Measurements from ENCODE around the gene PPP2R3C.
"Not testable (repeated sequence)": the region's sequence is repeated elsewhere in the genome, so short reads cannot be mapped to it uniquely, and the experiment has no call there.

The PPP2R3C gene

DNA sequence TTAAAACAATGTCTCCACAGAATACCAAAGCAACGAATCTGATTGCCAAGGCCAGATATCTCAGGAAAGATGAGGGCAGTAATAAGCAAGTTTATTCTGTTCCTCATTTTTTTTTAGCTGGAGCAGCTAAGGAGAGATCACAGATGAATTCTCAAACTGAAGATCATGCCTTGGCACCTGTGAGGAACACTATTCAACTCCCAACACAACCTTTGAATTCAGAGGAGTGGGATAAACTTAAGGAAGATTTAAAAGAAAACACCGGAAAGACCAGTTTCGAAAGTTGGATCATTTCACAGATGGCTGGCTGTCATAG is 1.6 kb upstream of the PPP2R3C start:
- no peak for DNase-seq

DNA sequence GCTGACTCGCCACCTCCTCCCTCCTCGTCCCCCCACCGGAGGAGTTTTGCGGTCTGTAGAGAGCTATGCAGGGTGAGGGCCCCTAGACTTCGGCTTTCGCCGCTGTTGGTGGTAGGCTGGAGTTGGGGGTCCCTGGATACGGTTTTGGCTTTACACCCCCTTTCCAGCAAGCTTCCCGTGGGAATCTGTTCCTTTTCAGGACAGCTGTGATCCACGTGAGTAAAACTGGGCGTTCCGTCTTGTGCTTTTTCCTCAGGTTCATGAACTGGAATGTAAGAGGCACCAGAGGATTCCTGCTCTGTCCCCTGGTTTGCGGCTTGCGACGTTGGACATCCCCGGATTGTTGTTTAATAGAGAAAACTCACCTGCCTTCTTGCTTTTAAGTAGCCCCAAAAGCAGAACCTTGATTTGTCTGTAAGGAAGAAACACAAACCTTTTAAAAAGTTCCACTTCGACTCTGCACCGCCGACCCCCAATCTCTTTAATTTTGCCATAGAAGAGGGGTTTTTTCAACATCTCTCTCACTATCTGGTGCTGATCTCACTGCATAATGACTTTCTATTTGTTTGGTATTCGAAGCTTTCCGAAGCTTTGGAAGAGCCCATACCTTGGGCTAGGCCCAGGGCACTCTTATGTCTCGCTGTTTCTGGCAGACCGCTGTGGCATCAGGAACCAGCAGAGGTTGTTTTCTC is 1.1 kb upstream of the PPP2R3C start:
- DNase-seq, result peak in 3 of 6 experiments; percentile 9 to 42 (median 10)

DNA sequence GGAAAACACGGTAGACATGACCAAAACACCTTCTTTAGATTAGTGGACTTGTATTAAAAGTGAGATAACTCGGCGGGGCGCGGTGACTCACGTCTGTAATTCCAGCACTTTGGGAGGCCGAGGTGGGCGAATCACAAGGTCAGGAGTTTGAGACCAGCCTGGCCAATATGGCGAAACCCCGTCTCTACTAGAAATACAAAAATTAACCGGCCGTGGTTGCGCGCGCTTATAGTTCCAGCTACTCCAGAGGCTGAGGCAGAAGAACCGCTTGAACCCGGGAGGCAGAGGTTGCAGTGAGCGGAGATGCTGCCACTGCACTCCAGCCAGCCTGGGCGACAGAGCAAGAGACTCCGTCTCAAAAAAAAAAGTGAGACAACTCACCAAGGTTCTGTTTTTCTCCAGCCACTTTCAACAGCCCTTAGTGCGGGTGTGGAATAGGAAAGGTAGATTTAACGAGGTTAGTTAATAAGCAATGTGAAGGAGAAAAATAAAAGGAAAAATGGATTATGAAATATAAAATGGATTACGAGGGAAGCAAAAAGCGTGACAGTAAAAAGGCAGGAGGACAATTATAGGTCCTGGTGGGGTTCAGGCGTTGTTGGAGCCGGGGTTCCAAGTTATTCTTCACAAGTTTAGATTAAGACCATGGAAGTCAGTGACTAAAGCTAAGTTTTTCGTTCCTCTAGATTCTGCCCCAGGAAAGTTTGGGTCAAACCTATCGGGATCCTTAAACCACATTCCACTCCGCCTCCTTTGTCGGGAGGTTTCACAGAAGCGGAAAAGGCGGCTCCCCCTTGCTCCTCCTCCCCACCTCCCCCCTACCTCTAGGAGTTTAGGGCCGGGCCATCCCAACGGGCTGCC is 534 bp downstream of the PPP2R3C start:
- DNase-seq, result no peak

DNA sequence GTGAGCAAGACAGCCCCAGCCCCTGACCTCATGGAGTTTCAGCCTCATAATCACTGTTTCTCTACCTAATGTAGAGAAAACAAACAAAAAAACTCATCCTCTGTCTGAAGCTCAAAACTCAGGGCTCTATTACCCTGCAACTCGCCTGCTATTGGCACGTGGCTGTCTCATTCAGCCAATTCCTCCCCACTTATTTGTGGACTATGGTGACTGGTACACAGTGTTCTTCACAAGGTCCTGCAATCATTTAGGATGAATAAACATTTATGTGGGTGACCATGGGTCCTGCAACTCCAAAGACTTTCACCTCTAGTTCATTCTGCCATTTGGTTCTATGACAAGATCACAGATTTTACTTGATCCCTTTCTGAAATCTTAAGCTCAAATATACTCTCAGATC is 4.7 kb downstream of the PPP2R3C start:
- no peak for DNase-seq

DNA sequence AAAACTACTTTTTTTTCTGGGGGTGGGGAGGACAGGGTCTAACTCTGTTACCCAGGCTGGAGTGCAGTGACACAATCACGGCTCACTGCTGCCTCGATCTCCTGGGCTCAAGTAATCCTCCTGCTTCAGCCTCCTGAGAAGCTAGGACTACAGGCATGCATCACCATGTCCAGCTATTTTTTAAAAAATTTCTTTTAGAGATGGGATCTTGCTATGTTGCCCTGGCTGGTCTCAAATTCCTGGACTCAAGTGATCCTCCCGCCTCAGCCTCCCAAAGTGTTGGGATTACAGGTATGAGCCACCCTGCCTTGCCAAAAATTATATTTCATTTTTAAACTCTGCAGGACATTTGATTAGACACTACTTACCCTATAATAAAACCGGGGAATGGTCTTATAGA is 5.5 kb downstream of the PPP2R3C start:
- DNase-seq, result no peak

DNA sequence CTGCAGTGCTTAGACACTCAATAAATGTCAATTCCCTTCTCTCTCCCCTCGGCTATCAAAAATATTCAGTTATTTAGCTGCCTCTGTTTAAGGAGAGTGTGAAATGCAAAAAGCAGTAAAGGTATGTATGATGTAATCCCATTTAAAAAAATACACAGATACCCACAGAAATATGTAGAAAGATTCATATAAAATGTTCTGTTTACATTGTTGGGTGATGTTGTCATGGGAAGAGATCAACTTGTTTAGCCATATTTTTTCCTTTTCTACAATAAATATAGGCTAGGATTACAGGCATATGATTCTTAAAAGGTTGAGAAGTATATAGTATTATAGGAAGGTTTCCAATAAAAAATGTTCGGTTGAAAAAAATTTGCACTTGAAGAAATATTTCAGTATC is 7.8 kb downstream of the PPP2R3C start:
- no peak for DNase-seq

DNA sequence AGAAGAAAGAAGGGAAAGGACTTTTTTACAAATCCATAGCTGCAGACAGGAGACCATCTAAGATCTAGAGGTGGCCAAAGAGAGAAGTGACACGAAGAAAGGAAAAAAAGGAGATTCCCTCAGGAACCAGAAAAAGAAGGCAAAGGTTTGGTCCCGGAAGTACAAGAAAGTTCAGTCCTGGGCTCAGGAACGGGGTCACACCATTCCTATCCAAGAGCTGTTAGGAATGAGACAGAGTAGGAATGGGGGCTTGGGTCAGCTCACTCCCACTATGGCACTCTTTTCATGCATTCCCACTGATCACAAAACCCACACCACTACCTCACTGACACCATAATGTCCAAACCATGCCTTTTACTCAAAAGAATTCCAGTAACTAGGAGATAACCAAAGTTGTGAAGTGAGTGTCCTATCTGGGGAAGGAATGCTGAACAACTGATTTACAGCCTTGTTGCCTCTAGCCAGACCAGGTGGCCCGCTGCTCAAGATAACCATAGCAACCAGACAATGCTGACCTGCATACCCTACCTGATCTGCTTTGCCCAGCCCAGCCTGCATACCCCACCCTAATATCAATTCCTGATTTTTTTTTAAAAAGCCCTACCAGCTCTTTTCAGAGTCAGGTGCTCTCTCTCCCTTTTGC is 8.4 kb downstream of the PPP2R3C start:
- DNase-seq, result no peak

DNA sequence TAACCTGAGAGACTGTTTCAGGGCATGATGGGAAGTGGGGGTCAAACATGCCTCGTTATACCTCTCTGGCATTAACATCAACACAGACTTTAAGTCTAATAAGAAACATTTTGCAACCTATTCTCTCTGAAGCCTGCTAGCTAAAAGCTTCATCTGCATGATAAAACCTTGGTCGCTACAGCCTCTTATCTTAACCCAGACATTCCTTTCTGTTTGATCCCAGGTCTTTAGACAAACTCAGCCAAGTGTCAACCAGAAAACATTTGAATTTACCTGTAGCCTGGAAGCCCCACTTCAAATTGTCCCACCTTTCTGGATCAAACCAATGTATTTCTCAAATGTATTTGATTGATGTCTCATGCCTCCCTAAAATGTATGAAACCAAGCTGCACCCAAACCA is 9.1 kb downstream of the PPP2R3C start:
- DNase-seq, result no peak

DNA sequence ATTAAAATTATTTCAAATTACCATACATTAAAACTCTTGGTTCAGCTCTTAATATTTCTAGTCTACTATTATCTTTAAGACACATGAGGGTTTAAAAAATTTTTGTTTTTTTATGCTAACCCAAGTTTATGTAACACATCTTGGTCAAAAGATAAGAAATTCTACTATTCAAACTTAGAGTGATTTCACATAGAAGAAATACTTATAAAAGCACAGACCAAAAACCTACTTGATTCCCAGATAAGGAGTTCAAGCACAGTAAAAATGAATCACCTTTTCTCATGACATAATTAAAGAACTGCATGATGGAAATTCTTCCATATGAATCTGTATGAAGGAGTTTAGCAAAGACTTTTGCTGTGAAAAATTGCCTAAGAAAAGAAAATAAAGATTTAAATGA is 13.9 kb downstream of the PPP2R3C start:
- DNase-seq, result no peak

DNA sequence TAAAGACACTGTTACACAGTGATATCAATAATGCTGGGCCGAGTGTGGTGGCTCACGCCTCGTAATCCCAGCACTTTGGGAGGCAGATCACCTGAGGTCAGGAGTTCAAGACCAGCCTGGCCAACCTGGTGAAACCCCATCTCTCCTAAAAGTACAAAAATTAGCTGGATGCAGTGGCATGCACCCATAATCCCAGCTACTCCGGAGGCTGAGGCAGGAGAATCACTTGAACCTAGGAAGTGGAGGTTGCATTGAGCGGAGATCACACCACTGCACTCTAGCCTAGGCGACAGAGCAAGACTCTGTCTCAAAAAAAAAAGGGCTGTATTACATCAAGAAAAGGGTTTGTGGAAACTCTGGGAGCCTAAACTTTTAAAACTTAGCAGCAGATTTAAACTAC is 27.1 kb downstream of the PPP2R3C start:
- not testable (repeated sequence) for DNase-seq

DNA sequence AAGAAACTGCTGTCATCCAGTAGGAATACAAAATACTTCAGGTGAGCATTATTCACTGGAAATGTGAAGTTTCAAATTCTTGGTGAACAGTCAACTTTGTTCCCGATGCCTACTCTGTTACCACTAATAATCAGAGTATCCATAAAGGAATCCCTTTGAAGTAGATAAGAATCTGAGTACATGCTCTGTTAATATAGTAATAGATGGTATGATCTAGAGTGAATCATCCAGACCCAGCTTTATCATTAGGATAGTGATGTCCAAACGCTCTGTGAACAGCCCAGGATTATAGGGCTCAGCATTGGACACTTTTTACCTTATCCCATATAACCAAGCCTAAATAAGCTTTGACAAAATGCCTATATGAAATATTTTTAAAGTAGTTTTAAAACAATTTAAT is 33.3 kb downstream of the PPP2R3C start:
- no peak for DNase-seq

DNA sequence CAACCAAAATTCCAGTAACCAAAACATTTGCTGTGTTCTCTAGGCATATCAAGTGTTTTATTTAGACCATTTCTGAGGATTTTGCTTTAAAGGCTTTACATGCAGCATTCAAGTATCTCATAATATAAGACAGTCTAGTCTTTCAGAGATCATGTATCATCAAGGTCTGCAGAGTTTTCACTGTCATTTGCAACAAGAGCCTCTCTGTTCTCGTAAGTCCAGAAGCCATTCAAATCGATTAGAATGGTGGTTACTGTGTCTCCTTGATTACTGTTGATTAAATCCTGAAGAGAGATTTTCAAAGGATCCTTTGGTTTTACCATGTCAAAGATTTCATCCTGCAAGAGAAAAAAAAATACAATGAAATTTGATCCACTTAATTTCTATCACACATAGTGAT is 36.3 kb downstream of the PPP2R3C start:
- no peak for DNase-seq

DNA sequence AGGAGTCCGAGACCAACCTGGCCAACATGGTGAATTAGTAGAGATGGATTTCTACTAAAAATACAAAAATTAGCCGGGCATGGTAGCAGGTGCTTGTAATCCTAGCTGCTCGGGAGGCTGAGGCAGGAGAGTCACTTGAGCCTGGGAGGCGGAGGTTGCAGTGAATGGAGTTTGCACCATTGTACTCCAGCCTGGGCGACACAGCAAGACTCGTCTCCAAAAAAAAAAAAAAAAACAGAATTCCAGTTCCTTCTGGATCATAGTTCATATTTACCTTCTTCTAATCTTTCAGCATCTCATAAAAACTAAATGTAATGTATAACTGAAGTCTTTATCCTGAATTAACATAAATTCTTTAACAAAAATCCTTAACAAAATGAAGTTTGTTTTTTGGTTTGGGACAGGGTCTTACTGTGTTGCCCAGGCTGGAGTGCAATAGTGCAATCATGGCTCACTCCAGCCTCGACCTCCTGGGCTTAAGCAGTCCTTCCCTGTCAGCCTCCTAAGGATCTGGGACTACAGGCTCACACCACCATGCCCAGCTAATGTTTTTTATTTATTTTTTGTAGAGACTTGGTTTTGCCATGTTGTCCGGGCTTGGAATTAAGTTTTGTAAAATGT is 38.1 kb downstream of the PPP2R3C start:
- DNase-seq, result no peak

DNA sequence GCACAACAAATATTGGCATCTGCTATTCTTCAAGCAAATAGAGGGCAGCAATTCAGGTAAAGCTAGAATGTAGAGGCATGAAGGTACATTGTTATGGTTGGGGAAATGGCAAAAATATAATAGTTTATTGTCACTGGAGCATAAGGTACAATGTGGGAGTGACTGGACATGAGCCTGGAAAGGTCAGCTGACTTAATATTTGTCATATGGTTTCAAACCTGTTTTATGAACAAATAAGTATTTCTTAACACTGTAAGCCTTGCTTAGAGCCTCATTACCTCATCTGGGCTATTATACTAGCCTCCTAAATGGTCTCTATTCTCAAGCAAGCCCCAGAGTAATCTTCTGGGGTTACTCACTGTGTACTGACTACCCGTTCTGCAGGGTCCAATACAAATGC is 42.0 kb downstream of the PPP2R3C start:
- no peak for DNase-seq

DNA sequence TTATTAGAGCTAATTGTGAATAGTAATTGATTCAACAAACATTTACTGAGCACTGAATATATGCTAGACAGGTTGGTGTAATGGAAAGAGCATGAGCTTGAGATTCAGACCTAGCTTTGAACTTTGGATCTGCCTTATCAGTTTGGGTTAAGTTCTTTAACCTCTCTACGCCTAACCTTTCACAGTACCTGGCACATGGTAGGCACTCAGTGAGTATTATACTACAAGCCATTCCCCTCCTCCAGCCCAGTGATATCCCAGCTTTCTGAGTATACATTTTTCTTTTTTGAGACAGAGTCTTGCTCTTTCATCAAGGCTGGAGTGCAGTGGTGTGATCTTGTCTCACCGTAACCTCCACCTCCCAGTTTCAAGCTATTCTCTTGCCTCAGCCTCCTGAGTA is 43.7 kb downstream of the PPP2R3C start:
- no peak for DNase-seq

DNA sequence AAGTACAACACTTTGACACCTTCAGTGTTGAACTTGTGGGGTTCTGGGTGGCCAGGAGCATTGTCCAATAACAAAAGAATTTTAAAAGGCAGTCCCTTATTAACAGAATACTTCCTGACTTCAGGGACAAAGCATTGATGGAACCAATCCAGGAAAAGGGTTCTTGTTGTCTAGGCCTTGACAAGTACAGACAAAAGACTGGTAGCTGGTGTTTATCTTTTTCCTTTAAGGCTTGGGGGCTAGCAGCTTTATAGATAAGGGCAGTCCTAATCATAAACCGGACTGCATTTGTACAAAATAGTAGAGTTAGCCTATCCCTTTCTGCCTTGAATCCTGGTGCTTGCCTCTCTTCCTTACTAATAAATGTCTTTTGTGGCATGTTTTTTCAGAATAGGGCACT is 48.3 kb downstream of the PPP2R3C start:
- DNase-seq, result no peak

DNA sequence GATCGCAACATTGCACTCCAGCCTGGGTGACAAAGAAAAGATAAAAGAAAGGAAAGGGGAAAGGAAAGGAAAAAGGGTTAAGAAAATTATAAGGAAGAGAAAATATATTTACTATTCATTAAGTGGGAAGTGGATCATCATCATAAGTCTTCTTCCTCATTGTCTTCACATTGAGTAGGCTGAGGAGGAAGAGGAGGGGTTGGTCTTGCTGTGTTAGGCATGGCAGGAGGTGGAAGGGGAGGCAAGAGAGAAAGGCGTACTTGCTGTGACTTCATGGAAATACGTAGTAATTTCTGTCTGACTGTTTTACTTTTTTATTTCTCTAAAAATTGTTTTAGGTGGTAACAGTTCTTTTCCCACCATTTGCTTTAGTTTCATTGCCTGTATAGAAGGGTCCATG is 49.6 kb downstream of the PPP2R3C start:
- no peak for DNase-seq

DNA sequence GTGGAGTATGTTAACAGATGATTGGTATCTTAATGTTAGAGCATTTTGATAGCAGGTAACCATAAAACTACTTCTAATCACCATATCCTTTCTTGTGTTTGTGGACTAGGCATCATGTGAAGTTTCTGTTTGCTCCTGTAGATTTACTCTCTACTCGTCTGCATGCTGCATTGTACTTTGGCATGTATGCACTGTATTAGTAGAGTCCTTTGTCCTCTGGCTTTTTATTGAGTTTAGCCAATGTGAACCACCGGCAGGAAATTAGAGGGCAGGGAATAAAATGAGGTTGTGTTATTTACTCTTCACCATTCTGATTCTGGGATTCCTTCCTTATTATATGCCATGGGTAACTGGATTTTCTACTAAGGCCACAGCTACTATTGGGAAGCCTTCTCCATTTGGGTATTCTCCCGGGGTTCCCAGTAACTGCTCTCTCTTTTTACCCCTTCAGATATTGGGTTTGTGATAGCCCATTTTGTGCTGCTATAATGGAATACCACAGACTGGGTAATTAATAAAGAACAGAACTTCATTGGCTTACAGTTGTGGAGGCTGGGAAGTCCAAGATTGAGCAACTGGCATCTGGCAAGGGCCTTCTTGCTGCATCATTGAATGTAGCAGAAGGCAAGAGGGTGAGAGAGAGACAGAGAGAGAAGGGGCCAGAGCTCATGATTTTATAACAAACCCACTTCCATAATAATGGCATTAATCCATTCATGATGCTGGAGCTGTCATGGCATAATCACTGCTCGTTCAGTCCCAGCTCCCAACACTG is 53.4 kb downstream of the PPP2R3C start:
- no peak for DNase-seq

DNA sequence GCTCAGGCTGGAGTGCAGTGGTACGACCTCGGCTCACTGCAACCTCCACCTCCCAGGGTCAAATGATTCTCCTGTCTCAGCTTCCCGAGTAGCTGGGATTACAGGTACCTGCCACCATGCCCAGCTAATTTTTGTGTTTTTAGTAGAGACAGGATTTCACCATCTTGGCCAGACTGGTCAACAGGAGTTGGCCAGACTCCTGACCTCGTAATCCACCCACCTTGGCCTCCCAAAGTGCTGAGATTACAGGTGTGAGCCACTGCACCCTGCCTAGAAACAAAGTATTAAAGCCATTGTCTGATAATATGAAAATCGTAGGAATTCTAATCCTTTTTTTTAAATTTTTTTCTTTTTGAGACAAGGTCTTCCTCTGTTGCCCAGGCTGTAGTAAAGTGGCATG is 56.1 kb downstream of the PPP2R3C start:
- DNase-seq, result not testable (repeated sequence)

DNA sequence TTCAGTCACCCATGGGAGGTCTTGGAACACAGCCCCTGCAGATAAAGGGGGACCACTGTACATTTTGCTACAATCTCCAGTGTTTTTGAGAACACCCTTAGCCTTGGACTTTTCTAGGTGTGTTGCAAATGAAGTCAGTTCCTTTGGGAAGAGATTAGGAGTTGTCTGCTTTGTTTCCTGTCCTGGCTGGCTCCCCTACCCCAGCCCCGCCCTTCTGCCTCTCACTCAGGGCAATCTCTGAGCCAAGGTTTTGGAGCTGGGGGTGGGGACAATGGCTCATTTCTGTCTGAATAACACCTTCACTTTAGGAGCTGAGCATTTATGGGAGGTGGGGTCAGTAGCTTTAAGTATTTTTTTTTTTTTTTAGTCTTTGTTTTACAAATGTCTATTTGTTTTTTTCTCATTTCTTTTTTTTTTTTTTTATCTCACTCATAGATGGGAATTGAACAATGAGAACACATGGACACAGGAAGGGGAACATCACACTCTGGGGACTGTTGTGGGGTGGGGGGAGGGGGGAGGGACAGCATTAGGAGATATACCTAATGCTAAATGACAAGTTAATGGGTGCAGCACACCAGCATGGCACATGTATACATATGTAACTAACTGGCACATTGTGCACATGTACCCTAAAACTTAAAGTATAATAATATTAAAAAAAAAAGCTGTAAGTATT is 60.5 kb downstream of the PPP2R3C start:
- not testable (repeated sequence) for DNase-seq

DNA sequence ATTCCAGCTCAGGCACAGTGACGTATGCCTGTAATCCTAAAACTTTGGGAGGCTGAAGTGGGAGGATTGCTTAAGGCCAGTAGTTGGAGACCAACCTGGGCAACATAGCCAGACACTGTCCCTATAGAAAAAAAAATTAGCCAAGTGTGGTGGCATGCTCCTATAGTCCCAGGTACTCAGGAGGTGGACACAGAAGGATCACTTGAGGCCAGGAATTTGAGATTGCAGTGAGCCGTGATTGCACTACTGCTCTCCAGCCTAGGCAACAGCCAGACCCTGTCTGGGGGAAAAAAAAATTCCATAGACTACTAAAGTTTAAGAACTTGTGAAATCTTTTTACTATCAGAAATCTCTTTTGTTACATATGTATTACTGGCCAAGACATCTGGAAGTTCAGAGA is 69.2 kb downstream of the PPP2R3C start:
- no peak for DNase-seq

DNA sequence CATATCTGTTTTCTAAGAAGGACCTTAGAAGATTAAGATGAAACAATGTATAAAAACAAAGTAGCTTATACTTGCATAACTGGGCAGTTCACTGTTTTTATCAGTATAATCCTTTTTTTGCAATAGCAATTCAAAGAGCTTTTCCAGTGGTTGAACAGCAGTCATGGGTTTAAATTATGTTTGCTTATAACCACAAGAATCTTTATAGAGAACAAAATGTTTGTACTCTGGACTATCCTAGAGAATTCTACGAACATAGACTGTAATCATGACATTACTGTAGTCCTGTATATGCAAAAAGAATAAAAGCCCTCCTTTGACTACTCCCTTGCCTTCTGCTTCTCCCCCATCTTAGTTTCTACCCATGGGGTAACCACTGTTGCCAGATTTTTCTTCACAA is 70.0 kb downstream of the PPP2R3C start:
- no peak for DNase-seq
